GM23248 (cell line): ENCODE results near the gene CCR3.

ENCODE experiments used
- EZH2 ChIP-seq: fragments of 200-600 bp; sonication (generic); IDR thresholded peaks from 2 replicates; pipeline ENCODE4 v1.6.1; 2018; ENCODE audit warnings: antibody characterized with exemption, mild to moderate bottlenecking; ENCODE audit not compliant: insufficient read depth, poor library complexity, severe bottlenecking
- EZH2phosphoT487 ChIP-seq: fragments of 200-600 bp; sonication (generic); IDR thresholded peaks from 2 replicates; pipeline ENCODE4 v1.6.1; 2018; ENCODE audit warnings: antibody characterized with exemption, moderate library complexity, mild to moderate bottlenecking, low read depth; ENCODE audit not compliant: insufficient read depth

- TF ChIP-seq EZH2 = no peak
- no peak for TF ChIP-seq EZH2phosphoT487
Measured at GRCh38 chr3:46296826-46297225, 54.6 kb downstream of the CCR3 start.
